HEK293 (cell line): ENCODE results near the gene PEX11G.

Source experiments
- CTCF ChIP-seq: fragments of 450-650 bp; formaldehyde crosslinking; IDR thresholded peaks from 2 replicates; pipeline ENCODE4 v1.5.1; 2016; ENCODE audit warnings: missing biosample characterization, missing genetic modification characterization
- HOXC10 ChIP-seq: sonication (generic); formaldehyde crosslinking; IDR thresholded peaks from 2 replicates; pipeline ENCODE4 v1.8.1; 2023; ENCODE audit warnings: mild to moderate bottlenecking, missing genetic modification reagents
- ZBTB11 ChIP-seq: fragments of 450-650 bp; formaldehyde crosslinking; conservative IDR thresholded peaks from 2 replicates; pipeline ENCODE4 v1.5.1; 2016; ENCODE audit warnings: low read depth, missing biosample characterization, missing genetic modification characterization
- ZNF274 ChIP-seq, 2 experiments: fragments of 200-500 bp in 1 of 2; fragments of 450-650 bp in 1 of 2; sonication (Bioruptor generic) in 1 of 2; formaldehyde crosslinking in 1 of 2; IDR thresholded peaks; 2 replicates each; pipeline versions ENCODE4 v1.5.1 to v1.6.1; 2014 to 2016; ENCODE audit warnings: borderline replicate concordance in 1 of 2, inconsistent platforms in 1 of 2, low read length in 1 of 2, missing biosample characterization in 1 of 2, missing genetic modification characterization in 1 of 2
- ZNF302 ChIP-seq: fragments of 450-650 bp; formaldehyde crosslinking; IDR thresholded peaks from 2 replicates; pipeline ENCODE4 v1.5.1; 2016; ENCODE audit warnings: missing biosample characterization, missing genetic modification characterization, low read depth
- ZNF324 ChIP-seq: fragments of 450-650 bp; formaldehyde crosslinking; IDR thresholded peaks from 2 replicates; pipeline ENCODE4 v1.5.1; 2016; ENCODE audit warnings: missing biosample characterization, missing genetic modification characterization
- ZNF354C ChIP-seq: fragments of 450-650 bp; formaldehyde crosslinking; IDR thresholded peaks from 2 replicates; pipeline ENCODE4 v1.5.1; 2016; ENCODE audit warnings: missing biosample characterization, missing genetic modification characterization, low read depth, borderline replicate concordance
- ZNF394 ChIP-seq: fragments of 450-650 bp; formaldehyde crosslinking; IDR thresholded peaks from 2 replicates; pipeline ENCODE4 v1.5.1; 2016; ENCODE audit warnings: missing biosample characterization, missing genetic modification characterization, mild to moderate bottlenecking, moderate library complexity, borderline replicate concordance

- TF ChIP-seq CTCF (tag by site-specific recombination) (no peak), ZNF274 (IDR thresholded peaks at IDR 0.05; ENCODE audit: low read length) (no peak), ZNF274 (tag by site-specific recombination; IDR thresholded peaks at IDR 0.05; ENCODE audit: borderline replicate concordance) (no peak), ZNF324 (no peak), ZNF302 (tag by site-specific recombination) (no peak), ZNF394 (tag by site-specific recombination) (no peak), ZBTB11 (tag by site-specific recombination) (no peak), HOXC10 (CRISPR knock-in tag) (no peak), ZNF354C (tag by site-specific recombination) (no peak)
Observed at GRCh38 chr19:7513809-7514642, 25.2 kb upstream of the PEX11G start.
